ENCODE results near the gene HEATR3.

HEATR3 gene

GRCh38 chr16:50065624-50066481 is at the start of gene HEATR3:
Gene HEATR3 (plus strand): TSS chr16:50065970. CDS start chr16:50066132, 162 bp downstream.
- DNase-seq (ENCODE audit: low read depth, low spot score): peak; percentile 98

GRCh38 chr16:50017553-50017952 is 48.2 kb upstream of the HEATR3 start:
- no peak for DNase-seq (ENCODE audit: low read depth, low spot score)

- peak; percentile 6 for DNase-seq (ENCODE audit: low read depth, low spot score)
Measured at GRCh38 chr16:50021544-50021943, 44.2 kb upstream of the HEATR3 start.

GRCh38 chr16:50023641-50024040 is 42.1 kb upstream of the HEATR3 start:
- no peak for DNase-seq (ENCODE audit: low read depth, low spot score)

GRCh38 chr16:50024207-50024606 is 41.6 kb upstream of the HEATR3 start:
- DNase-seq (ENCODE audit: low read depth, low spot score): no peak

- peak; percentile 99 for DNase-seq (ENCODE audit: low read depth, low spot score)
Measured at GRCh38 chr16:50024684-50025536, 40.9 kb upstream of the HEATR3 start, which contains the start of gene CNEP1R1. Gene CNEP1R1 (plus strand): TSS chr16:50025225. CDS start chr16:50025316, 91 bp downstream.

GRCh38 chr16:50025537-50025931 is 40.2 kb upstream of the HEATR3 start:
- peak; percentile 51 for DNase-seq (ENCODE audit: low read depth, low spot score)

- no peak for DNase-seq (ENCODE audit: low read depth, low spot score)
Measured at GRCh38 chr16:50027829-50028228, 37.9 kb upstream of the HEATR3 start.

GRCh38 chr16:50035468-50035992 is 30.2 kb upstream of the HEATR3 start:
- no peak for DNase-seq (ENCODE audit: low read depth, low spot score)

- no peak for DNase-seq (ENCODE audit: low read depth, low spot score)
Measured at GRCh38 chr16:50036426-50036825, 29.3 kb upstream of the HEATR3 start.

- DNase-seq (ENCODE audit: low read depth, low spot score): no peak
Measured at GRCh38 chr16:50037662-50038220, 28.0 kb upstream of the HEATR3 start.

- DNase-seq (ENCODE audit: low read depth, low spot score): no peak
Measured at GRCh38 chr16:50038286-50038685, 27.5 kb upstream of the HEATR3 start.

- no peak for DNase-seq (ENCODE audit: low read depth, low spot score)
Measured at GRCh38 chr16:50038756-50039529, 26.8 kb upstream of the HEATR3 start.

GRCh38 chr16:50040018-50040417 is 25.8 kb upstream of the HEATR3 start:
- no peak for DNase-seq (ENCODE audit: low read depth, low spot score)

- DNase-seq (ENCODE audit: low read depth, low spot score): no peak
Measured at GRCh38 chr16:50040710-50041109, 25.1 kb upstream of the HEATR3 start.

- DNase-seq (ENCODE audit: low read depth, low spot score): no peak
Measured at GRCh38 chr16:50043358-50043757, 22.4 kb upstream of the HEATR3 start.

GRCh38 chr16:50045412-50045811 is 20.4 kb upstream of the HEATR3 start:
- no peak for DNase-seq (ENCODE audit: low read depth, low spot score)

- DNase-seq (ENCODE audit: low read depth, low spot score): no peak
Measured at GRCh38 chr16:50046853-50047252, 18.9 kb upstream of the HEATR3 start.

- no peak for DNase-seq (ENCODE audit: low read depth, low spot score)
Measured at GRCh38 chr16:50047864-50048263, 17.9 kb upstream of the HEATR3 start.

GRCh38 chr16:50050802-50051201 is 15.0 kb upstream of the HEATR3 start:
- no peak for DNase-seq (ENCODE audit: low read depth, low spot score)

GRCh38 chr16:50056226-50056625 is 9.5 kb upstream of the HEATR3 start:
- DNase-seq (ENCODE audit: low read depth, low spot score): no peak

All from astrocyte of the hippocampus (primary cell).